Measurements from ENCODE around the gene TCL1B.
"Not testable (repeated sequence)": the region's sequence is repeated elsewhere in the genome, so short reads cannot be mapped to it uniquely, and the experiment has no call there.

The TCL1B gene

GRCh38 chr14:95662376-95663186 is 23.6 kb upstream of the TCL1B start:
- Mint-ChIP-seq H3K4me1 (peaks cover 3% of the 10 kb centered on the region), H3K9me3 (no peaks in the 10 kb centered on the region), H3K27me3 (peaks cover 7% of the 10 kb centered on the region), H3K36me3 (no peaks in the 10 kb centered on the region), H3K27ac (no peak overlapping the region), H3K4me3 (no peak overlapping the region)

DNA sequence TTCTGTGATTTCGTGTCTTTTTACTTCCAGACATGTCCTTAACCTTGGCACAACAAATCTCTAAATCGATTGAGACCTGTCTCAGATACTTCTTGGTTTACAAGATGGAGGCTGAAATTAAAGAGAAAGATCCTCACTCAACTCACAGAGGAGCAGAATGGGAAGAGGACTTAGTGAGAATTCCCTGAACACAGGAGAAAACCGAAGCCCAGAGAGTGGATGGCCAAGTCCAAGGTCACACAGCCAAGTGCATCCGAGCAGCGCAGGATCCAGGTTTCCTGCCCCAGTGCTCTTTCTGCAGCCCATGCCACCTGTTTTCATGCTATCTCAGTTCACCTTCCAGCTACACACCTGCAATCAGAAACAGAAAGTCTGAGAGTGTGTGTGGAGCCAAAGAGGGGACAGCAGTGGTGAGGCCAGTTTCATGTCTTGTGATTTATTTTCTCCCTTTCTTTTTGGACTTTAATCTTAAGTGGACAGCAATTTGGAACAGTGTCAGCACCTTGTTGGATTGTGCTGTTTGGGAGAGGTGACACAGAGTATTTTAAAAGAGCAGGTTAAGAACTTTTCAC is 22.9 kb upstream of the TCL1B start:
- H3K9me3 Mint-ChIP-seq = no peaks in the 10 kb centered on the region
- H3K27ac Mint-ChIP-seq = no peak overlapping the region
- peaks cover 7% of the 10 kb centered on the region for H3K27me3 Mint-ChIP-seq
- no peak overlapping the region for H3K4me3 Mint-ChIP-seq
- H3K36me3 Mint-ChIP-seq = no peaks in the 10 kb centered on the region
- H3K4me1 Mint-ChIP-seq = peaks cover 3% of the 10 kb centered on the region

DNA sequence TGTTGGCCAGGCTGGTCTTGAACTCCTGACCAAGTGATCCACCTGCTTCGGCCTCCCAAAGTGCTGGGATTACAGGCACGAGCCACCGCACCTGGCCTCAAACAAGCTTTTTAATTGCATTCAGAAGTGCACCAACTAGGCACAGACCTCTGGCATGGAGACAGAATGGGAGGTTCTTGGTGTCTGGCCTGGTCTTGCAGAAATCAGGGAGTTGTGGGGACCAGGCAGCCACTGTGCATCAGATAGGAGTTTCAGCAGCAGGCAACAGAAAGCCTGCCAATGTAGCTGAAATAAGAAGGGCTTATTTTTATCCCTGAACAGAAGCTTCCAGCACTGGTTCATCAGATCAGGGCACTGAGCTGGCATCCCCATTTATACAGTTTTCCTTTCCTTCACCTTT is 22.2 kb upstream of the TCL1B start:
- Mint-ChIP-seq H3K36me3 (no peaks in the 10 kb centered on the region), H3K9me3 (no peaks in the 10 kb centered on the region), H3K27ac (no peak overlapping the region), H3K4me3 (no peak overlapping the region), H3K4me1 (peaks cover 3% of the 10 kb centered on the region), H3K27me3 (peaks cover 5% of the 10 kb centered on the region)

DNA sequence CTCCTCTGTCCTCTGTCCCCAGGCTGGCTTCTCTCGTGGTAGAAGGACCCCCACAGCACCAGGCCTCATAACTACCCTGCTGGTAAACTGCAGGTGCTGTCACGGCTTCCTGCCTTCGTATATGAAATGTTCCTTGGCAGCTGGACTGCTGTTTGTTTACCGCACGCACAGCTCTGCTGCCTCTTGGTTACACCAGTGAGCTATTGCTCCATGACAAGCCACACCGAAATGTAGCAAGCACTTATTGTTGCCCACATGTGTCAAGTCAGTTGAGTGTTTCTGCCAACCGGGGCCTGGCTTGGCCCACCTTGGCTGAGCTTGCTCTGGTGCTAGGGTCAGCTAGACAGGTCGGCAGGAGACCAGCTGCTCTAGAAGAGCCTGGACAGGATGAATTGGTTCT is 21.7 kb upstream of the TCL1B start:
- Mint-ChIP-seq H3K27ac (no peak overlapping the region), H3K27me3 (peaks cover 4% of the 10 kb centered on the region), H3K4me1 (peaks cover 3% of the 10 kb centered on the region), H3K9me3 (no peaks in the 10 kb centered on the region), H3K36me3 (no peaks in the 10 kb centered on the region), H3K4me3 (no peak overlapping the region)

GRCh38 chr14:95665530-95665929 is 20.7 kb upstream of the TCL1B start:
- H3K4me1 Mint-ChIP-seq, H3K4me3 Mint-ChIP-seq, H3K27me3 Mint-ChIP-seq: not testable (repeated sequence)

DNA sequence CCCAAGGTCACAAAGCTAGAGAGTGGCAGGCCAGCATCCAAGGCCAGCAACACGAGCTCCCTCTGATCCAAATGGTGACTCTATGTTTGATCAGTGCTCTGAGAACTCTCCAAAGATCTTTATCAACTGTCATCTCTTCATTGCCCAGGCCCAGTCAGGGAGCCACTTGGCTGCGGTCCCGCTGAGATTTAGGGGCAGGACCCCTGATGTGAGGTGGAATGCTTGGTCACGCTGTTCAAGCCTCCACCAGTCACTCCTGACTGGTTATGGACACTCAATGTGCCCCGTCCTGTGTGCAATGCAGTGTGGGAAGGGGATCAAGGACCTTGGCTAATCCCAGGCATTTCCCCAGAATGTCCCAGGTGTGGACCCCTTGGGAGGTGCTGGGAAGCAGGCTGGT is 19.8 kb upstream of the TCL1B start:
- H3K27me3 Mint-ChIP-seq = no peaks in the 10 kb centered on the region
- H3K9me3 Mint-ChIP-seq = no peaks in the 10 kb centered on the region
- H3K4me1 Mint-ChIP-seq = peaks cover 3% of the 10 kb centered on the region
- H3K4me3 Mint-ChIP-seq = no peak overlapping the region
- no peaks in the 10 kb centered on the region for H3K36me3 Mint-ChIP-seq
- H3K27ac Mint-ChIP-seq = no peak overlapping the region

More at GRCh38 chr14:95665530-95665929, 20.7 kb upstream of the TCL1B start:
- not testable (repeated sequence) for H3K27ac Mint-ChIP-seq, H3K36me3 Mint-ChIP-seq, H3K9me3 Mint-ChIP-seq

GRCh38 chr14:95667249-95667693 is 19.0 kb upstream of the TCL1B start:
- Mint-ChIP-seq H3K27ac (no peak overlapping the region), H3K4me1 (peaks cover 3% of the 10 kb centered on the region), H3K27me3 (no peaks in the 10 kb centered on the region), H3K36me3 (no peaks in the 10 kb centered on the region), H3K4me3 (no peak overlapping the region), H3K9me3 (no peaks in the 10 kb centered on the region)

DNA sequence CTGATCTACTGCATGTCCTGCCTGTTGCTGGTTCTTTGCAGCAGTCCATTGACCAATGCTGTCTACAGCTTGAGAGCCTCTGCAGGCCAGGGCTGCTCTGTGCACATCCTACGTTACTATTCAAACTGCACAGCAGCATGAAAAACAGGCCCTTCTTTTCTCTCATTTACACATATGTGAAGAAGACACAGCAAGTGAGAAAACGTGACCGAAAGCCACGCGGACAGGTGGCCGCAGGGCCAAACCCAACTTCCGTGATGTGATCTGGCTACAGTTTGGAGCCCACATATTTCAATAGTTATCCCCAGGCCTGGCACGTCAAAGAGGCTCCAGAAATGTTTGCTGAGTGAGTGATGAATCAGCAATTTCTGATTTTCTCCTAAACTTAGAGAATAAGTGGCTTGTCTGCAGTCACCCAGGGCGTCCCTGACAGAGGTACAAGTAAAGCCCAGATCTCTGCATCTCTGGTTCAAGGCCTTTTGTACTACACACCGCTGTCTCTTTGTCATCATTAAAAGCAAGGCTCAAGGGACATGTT is 17.9 kb upstream of the TCL1B start:
- Mint-ChIP-seq H3K4me3 (no peak overlapping the region), H3K27me3 (no peaks in the 10 kb centered on the region), H3K4me1 (no peaks in the 10 kb centered on the region), H3K9me3 (no peaks in the 10 kb centered on the region), H3K36me3 (no peaks in the 10 kb centered on the region), H3K27ac (no peak overlapping the region)

DNA sequence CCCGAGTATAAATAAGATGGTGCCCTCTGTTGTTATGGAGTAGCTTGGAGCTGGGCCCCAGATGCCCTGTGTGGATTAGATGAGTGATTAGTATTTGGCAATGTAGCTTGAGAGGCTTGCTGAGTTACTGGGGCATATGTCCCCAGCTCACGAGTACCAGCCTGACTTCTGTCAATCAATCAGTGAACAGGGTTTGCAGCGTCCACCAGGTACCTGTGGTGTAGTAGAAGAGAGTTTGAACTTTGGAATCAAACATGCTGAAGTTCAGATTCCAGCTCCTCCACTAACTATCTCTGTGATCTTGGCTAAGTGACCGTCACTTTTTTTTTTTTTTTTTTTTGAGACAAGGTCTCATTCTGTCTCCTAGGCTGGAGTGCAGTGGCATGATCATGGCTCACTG is 11.6 kb upstream of the TCL1B start:
- H3K36me3 Mint-ChIP-seq = no peaks in the 10 kb centered on the region
- H3K27ac Mint-ChIP-seq = no peak overlapping the region
- peaks cover 14% of the 10 kb centered on the region for H3K27me3 Mint-ChIP-seq
- no peaks in the 10 kb centered on the region for H3K4me1 Mint-ChIP-seq
- no peaks in the 10 kb centered on the region for H3K9me3 Mint-ChIP-seq
- no peak overlapping the region for H3K4me3 Mint-ChIP-seq

GRCh38 chr14:95675486-95675885 is 10.7 kb upstream of the TCL1B start:
- Mint-ChIP-seq H3K4me3 (no peak overlapping the region), H3K27me3 (peaks cover 17% of the 10 kb centered on the region), H3K4me1 (no peaks in the 10 kb centered on the region), H3K36me3 (no peaks in the 10 kb centered on the region), H3K27ac (no peak overlapping the region), H3K9me3 (no peaks in the 10 kb centered on the region)

GRCh38 chr14:95677179-95677835 is 8.9 kb upstream of the TCL1B start:
- Mint-ChIP-seq H3K27ac (no peak overlapping the region), H3K36me3 (no peaks in the 10 kb centered on the region), H3K4me3 (no peak overlapping the region), H3K27me3 (peaks cover 17% of the 10 kb centered on the region), H3K9me3 (no peaks in the 10 kb centered on the region), H3K4me1 (no peaks in the 10 kb centered on the region)

DNA sequence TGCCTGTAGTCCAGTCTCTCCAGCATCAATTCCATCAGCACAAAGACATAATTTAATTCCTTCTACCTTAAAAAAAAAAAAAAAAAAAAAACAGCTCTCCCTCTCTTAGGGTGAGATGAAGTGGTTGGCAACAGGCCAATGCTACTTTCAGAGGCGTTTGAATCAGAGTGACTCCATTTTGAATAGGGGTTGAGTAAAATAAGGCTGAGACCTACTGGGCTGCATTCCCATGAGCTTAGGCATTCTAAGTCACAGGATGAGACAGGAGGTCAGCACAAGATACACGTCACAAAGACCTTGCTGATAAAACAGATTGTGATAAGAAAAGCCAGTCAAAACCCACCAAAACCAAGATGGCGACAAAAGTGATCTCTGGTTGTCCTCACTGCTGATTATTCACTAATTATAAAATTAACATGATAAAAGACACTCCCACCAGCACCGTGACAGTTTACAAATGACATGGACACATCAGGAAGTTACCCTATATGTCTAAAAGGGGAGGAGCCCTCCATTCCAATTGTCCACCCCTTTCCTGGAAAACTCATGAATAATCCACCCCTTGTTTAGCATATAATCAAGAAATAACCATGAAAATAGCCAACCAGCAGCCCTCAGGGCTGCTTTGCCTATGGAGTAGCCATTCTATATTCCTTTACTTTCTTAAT is 6.9 kb upstream of the TCL1B start:
- Mint-ChIP-seq H3K27me3 (peaks cover 17% of the 10 kb centered on the region), H3K9me3 (no peaks in the 10 kb centered on the region), H3K4me1 (no peaks in the 10 kb centered on the region), H3K4me3 (no peak overlapping the region), H3K36me3 (no peaks in the 10 kb centered on the region), H3K27ac (no peak overlapping the region)

DNA sequence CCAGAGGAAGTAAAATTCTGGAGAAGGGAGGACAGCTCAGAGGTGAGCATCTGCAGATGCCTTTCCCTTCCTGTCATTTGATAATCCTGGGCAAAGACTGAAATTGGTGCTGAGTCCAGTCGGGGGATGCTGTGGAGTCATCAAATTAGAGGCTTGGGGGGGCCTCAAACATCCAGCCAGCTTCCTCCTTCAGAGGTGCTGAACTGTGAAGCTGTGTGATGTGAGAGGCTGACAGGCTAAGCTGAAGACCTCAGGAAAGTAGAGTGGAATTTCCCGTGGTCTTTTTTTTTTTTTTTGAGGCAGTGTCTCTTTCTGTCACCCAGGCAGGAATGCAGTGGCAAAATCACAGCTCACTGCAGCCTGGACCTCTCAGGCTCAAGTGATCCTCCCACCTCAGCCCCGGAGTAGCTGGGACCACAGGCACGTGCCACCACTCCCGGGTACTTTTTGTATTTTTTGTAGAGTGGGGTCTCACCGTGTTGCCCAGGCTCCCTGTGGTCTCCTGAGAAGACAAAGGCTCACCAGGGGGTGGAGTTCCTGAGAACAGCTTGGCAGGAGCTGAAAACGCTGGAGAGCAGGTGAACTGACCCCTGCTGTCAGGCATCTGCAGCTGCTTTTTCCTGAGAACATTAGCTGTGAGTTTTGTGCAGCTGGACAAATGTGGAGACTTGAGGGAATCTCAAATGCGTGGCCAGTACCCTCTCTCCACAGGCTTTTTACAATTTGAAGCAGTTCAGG is 6.1 kb upstream of the TCL1B start:
- no peak overlapping the region for H3K27ac Mint-ChIP-seq
- peaks cover 17% of the 10 kb centered on the region for H3K27me3 Mint-ChIP-seq

GRCh38 chr14:95681153-95681552 is 5.1 kb upstream of the TCL1B start:
- Mint-ChIP-seq H3K4me1 (no peaks in the 10 kb centered on the region), H3K9me3 (no peaks in the 10 kb centered on the region), H3K27me3 (peaks cover 12% of the 10 kb centered on the region), H3K27ac (no peak overlapping the region), H3K36me3 (no peaks in the 10 kb centered on the region), H3K4me3 (no peak overlapping the region)

More for the DNA sequence above, 6.1 kb upstream of the TCL1B start:
- no peaks in the 10 kb centered on the region for H3K36me3 Mint-ChIP-seq
- no peaks in the 10 kb centered on the region for H3K4me1 Mint-ChIP-seq
- H3K9me3 Mint-ChIP-seq = no peaks in the 10 kb centered on the region
- no peak overlapping the region for H3K4me3 Mint-ChIP-seq

DNA sequence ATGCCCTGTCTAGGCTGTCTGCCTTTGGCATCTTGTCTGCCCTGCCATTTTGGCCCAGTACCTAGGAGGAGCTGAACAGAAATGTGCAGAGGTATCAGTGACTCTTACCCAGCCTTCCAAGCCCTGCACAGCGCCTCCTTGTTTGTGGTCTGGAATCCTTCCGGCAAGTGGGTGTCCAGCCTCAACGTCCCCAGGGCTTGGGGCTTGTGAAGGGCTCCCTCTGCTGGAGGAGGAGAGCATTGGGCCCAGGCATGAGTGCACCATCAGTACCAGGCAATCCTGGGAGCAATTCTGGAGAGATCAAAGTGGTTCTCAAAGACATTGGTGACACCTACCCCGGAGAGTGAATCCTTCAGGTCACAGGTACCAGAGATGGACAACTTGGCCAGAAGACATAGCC is 2.4 kb upstream of the TCL1B start:
- H3K9me3 Mint-ChIP-seq = no peaks in the 10 kb centered on the region
- H3K4me1 Mint-ChIP-seq = no peaks in the 10 kb centered on the region
- H3K36me3 Mint-ChIP-seq = no peaks in the 10 kb centered on the region
- no peak overlapping the region for H3K4me3 Mint-ChIP-seq
- no peak overlapping the region for H3K27ac Mint-ChIP-seq
- H3K27me3 Mint-ChIP-seq = peaks cover 14% of the 10 kb centered on the region

All from activated naive CD4-positive, alpha-beta T cell treated with anti-CD3 and anti-CD28 coated beads, Interleukin-2, amount 50 U/mL, for 24 hours (primary cell).